ENCODE measurements around the gene ZNF189.

The ZNF189 gene

GRCh38 chr9:101442736-101443135, 44.1 kb downstream of the ZNF189 start:
- TF ChIP-seq GATA3 (IDR thresholded peaks at IDR 0.05; ENCODE audit: low read depth, low read length) = no peak
- no peak for TF ChIP-seq GATA2 (IDR thresholded peaks at IDR 0.05; ENCODE audit: low read depth, low read length)

- TF ChIP-seq GATA3 (IDR thresholded peaks at IDR 0.05; ENCODE audit: low read depth, low read length) (no peak), GATA2 (IDR thresholded peaks at IDR 0.05; ENCODE audit: low read depth, low read length) (no peak)
These were observed 44.7 kb downstream of the ZNF189 start for GRCh38 chr9:101443364-101443771.

GRCh38 chr9:101445353-101446029, 46.8 kb downstream of the ZNF189 start:
- no peak for TF ChIP-seq GATA3 (IDR thresholded peaks at IDR 0.05; ENCODE audit: low read depth, low read length)
- TF ChIP-seq GATA2 (IDR thresholded peaks at IDR 0.05; ENCODE audit: low read depth, low read length) = no peak

GRCh38 chr9:101446732-101447131, 48.1 kb downstream of the ZNF189 start:
- TF ChIP-seq GATA3 (IDR thresholded peaks at IDR 0.05; ENCODE audit: low read depth, low read length) (no peak), GATA2 (IDR thresholded peaks at IDR 0.05; ENCODE audit: low read depth, low read length) (no peak)

GRCh38 chr9:101448680-101449070, 50.0 kb downstream of the ZNF189 start:
- TF ChIP-seq GATA3 (IDR thresholded peaks at IDR 0.05; ENCODE audit: low read depth, low read length) (no peak), GATA2 (IDR thresholded peaks at IDR 0.05; ENCODE audit: low read depth, low read length) (no peak)

GRCh38 chr9:101449071-101449721, 50.5 kb downstream of the ZNF189 start:
- TF ChIP-seq GATA2 (IDR thresholded peaks at IDR 0.05; ENCODE audit: low read depth, low read length) = no peak; the same call in 1 of the 2 replicates
- no peak for TF ChIP-seq GATA3 (IDR thresholded peaks at IDR 0.05; ENCODE audit: low read depth, low read length)

GRCh38 chr9:101450931-101451330, 52.3 kb downstream of the ZNF189 start:
- TF ChIP-seq GATA3 (IDR thresholded peaks at IDR 0.05; ENCODE audit: low read depth, low read length) = no peak
- no peak for TF ChIP-seq GATA2 (IDR thresholded peaks at IDR 0.05; ENCODE audit: low read depth, low read length)

GRCh38 chr9:101451498-101451897, 52.8 kb downstream of the ZNF189 start:
- TF ChIP-seq GATA2 (IDR thresholded peaks at IDR 0.05; ENCODE audit: low read depth, low read length) (no peak), GATA3 (IDR thresholded peaks at IDR 0.05; ENCODE audit: low read depth, low read length) (no peak)

GRCh38 chr9:101453776-101454570, 55.3 kb downstream of the ZNF189 start:
- TF ChIP-seq GATA2 (IDR thresholded peaks at IDR 0.05; ENCODE audit: low read depth, low read length) = no peak
- no peak for TF ChIP-seq GATA3 (IDR thresholded peaks at IDR 0.05; ENCODE audit: low read depth, low read length)

- TF ChIP-seq GATA2 (IDR thresholded peaks at IDR 0.05; ENCODE audit: low read depth, low read length) (no peak), GATA3 (IDR thresholded peaks at IDR 0.05; ENCODE audit: low read depth, low read length) (no peak)
These were observed 57.1 kb downstream of the ZNF189 start for GRCh38 chr9:101455656-101456240.

- TF ChIP-seq GATA3 (IDR thresholded peaks at IDR 0.05; ENCODE audit: low read depth, low read length) = no peak
- no peak for TF ChIP-seq GATA2 (IDR thresholded peaks at IDR 0.05; ENCODE audit: low read depth, low read length)
These were observed 58.4 kb downstream of the ZNF189 start for GRCh38 chr9:101457003-101457402.

GRCh38 chr9:101458963-101459631, 60.4 kb downstream of the ZNF189 start:
- TF ChIP-seq GATA3 (IDR thresholded peaks at IDR 0.05; ENCODE audit: low read depth, low read length) = no peak
- peak; percentile 10; the same call in 1 of the 2 replicates for TF ChIP-seq GATA2 (IDR thresholded peaks at IDR 0.05; ENCODE audit: low read depth, low read length)
